ENCODE data around the gene SMIM45.

SMIM45 gene

GRCh38 chr22:41951898-41952474 lies at the start of gene SMIM45:
Gene SMIM45 (plus strand): TSS chr22:41952150.
- H3K4me1 Mint-ChIP-seq, result peaks cover 0 to 3% (median 2%) of the 10 kb centered on the region in 3 donors
- POLR2A ChIA-PET, result interaction anchor here (1.3 kb wide), 1 partner anchor 11 kb away, joined by 3 read pairs; no protein-coding TSS in a partner anchor

GRCh38 chr22:41902932-41903421 lies 49.0 kb upstream of the SMIM45 start:
- no peak for DNase-seq
- Mint-ChIP-seq H3K4me3 (no peak overlapping the region), H3K4me1 (peaks cover 6 to 7% (median 6%) of the 10 kb centered on the region in 3 donors), H3K36me3 (peaks cover 0 to 65% (median 6%) of the 10 kb centered on the region in 3 donors), H3K27me3 (no peaks in the 10 kb centered on the region), H3K9me3 (no peaks in the 10 kb centered on the region), H3K27ac (peak overlapping the region in 1 of 8 donors; percentile 24)
- Histone ChIP-seq H3K36me3 (ENCODE audit: insufficient read depth, low read length) (peaks cover 16% of the 10 kb centered on the region), H3K4me3 (ENCODE audit: low read length) (no peak overlapping the region), H3K4me1 (ENCODE audit: insufficient read depth, low read length) (peaks cover 3% of the 10 kb centered on the region), H3K27me3 (ENCODE audit: insufficient read depth, low read length, poor library complexity, severe bottlenecking) (no peaks in the 10 kb centered on the region), H3K27ac (ENCODE audit: low read depth, low read length) (no peak overlapping the region), H3K9me3 (ENCODE audit: low read length) (no peaks in the 10 kb centered on the region)
- POLR2A ChIA-PET, result no interaction called here
- CTCF ChIA-PET, result interaction anchor here (0.8 to 1.4 kb wide), 3 partner anchors 17 to 205 kb away, joined by 3 to 4 read pairs (median 3); no protein-coding TSS in a partner anchor

More at GRCh38 chr22:41951898-41952474, at the start of gene SMIM45:
- CTCF ChIA-PET, result interaction anchor here (0.8 kb wide), 2 partner anchors 11 to 89 kb away, joined by 3 read pairs; no protein-coding TSS in a partner anchor
- DNase-seq, result no peak
- no peaks in the 10 kb centered on the region for H3K9me3 Mint-ChIP-seq
- H3K27me3 ChIP-seq (ENCODE audit: insufficient read depth, low read length, poor library complexity, severe bottlenecking), result no peaks in the 10 kb centered on the region
- no peak within 1 kb of the TSS for H3K4me3 ChIP-seq (ENCODE audit: low read length)
- no peaks in the 10 kb centered on the region for H3K9me3 ChIP-seq (ENCODE audit: low read length)
- no peak within 1 kb of the TSS for H3K27ac ChIP-seq (ENCODE audit: low read depth, low read length)
- H3K4me1 ChIP-seq (ENCODE audit: insufficient read depth, low read length), result peaks cover 8% of the 10 kb centered on the region
- H3K4me3 Mint-ChIP-seq, result no peak within 1 kb of the TSS
- no peaks in the 10 kb centered on the region for H3K27me3 Mint-ChIP-seq
- no peaks in the 10 kb centered on the region for H3K36me3 ChIP-seq (ENCODE audit: insufficient read depth, low read length)
- H3K36me3 Mint-ChIP-seq, result no peaks in the 10 kb centered on the region
- peak within 1 kb of the TSS in 1 of 8 donors; percentile 54 for H3K27ac Mint-ChIP-seq

GRCh38 chr22:41904450-41905410 lies 47.2 kb upstream of the SMIM45 start:
- peaks cover 19 to 22% (median 20%) of the 10 kb centered on the region in 3 donors for H3K4me1 Mint-ChIP-seq
- DNase-seq, result no peak
- POLR2A ChIA-PET, result no interaction called here
- H3K27me3 Mint-ChIP-seq, result peaks cover 0 to 5% of the 10 kb centered on the region in 2 donors
- no peak overlapping the region for H3K27ac Mint-ChIP-seq
- H3K4me3 Mint-ChIP-seq, result no peak overlapping the region
- H3K36me3 Mint-ChIP-seq, result peaks cover 0 to 48% (median 3%) of the 10 kb centered on the region in 3 donors
- peaks cover 6% of the 10 kb centered on the region for H3K27me3 ChIP-seq (ENCODE audit: insufficient read depth, low read length, poor library complexity, severe bottlenecking)
- peaks cover 20% of the 10 kb centered on the region for H3K4me1 ChIP-seq (ENCODE audit: insufficient read depth, low read length)
- no peak overlapping the region for H3K27ac ChIP-seq (ENCODE audit: low read depth, low read length)
- H3K4me3 ChIP-seq (ENCODE audit: low read length), result no peak overlapping the region
- CTCF ChIA-PET, result interaction anchor here (0.9 kb wide), 1 partner anchor 36 kb away, joined by 4 read pairs; no protein-coding TSS in a partner anchor
- H3K9me3 ChIP-seq (ENCODE audit: low read length), result no peaks in the 10 kb centered on the region
- peaks cover 5% of the 10 kb centered on the region for H3K36me3 ChIP-seq (ENCODE audit: insufficient read depth, low read length)
- H3K9me3 Mint-ChIP-seq, result no peaks in the 10 kb centered on the region

- CTCF ChIA-PET, result no interaction called here
These were observed 46.3 kb upstream of the SMIM45 start for GRCh38 chr22:41905411-41906202.

GRCh38 chr22:41906822-41907221 lies 45.1 kb upstream of the SMIM45 start:
- H3K4me3 ChIP-seq (ENCODE audit: low read length), result no peak overlapping the region
- POLR2A ChIA-PET, result interaction anchor here (1.7 to 2.1 kb wide), 2 partner anchors 13 to 19 kb away, joined by 5 to 8 read pairs; partner anchors contain the start of gene TNFRSF13C
- Mint-ChIP-seq H3K27ac (peak overlapping the region in 2 of 8 donors; percentile 23 to 51), H3K27me3 (peaks cover 7 to 9% of the 10 kb centered on the region in 2 donors), H3K4me3 (no peak overlapping the region), H3K4me1 (peaks cover 21 to 28% (median 27%) of the 10 kb centered on the region in 3 donors), H3K9me3 (no peaks in the 10 kb centered on the region), H3K36me3 (peaks cover 0 to 34% (median 0%) of the 10 kb centered on the region in 3 donors)
- peaks cover 17% of the 10 kb centered on the region for H3K27me3 ChIP-seq (ENCODE audit: insufficient read depth, low read length, poor library complexity, severe bottlenecking)
- CTCF ChIA-PET, result interaction anchor here (0.7 to 3.8 kb wide), 4 partner anchors 13 to 41 kb away, joined by 3 to 18 read pairs (median 4); partner anchors contain the start of gene TNFRSF13C
- H3K27ac ChIP-seq (ENCODE audit: low read depth, low read length), result no peak overlapping the region
- H3K4me1 ChIP-seq (ENCODE audit: insufficient read depth, low read length), result peaks cover 29% of the 10 kb centered on the region
- no peak for DNase-seq
- no peaks in the 10 kb centered on the region for H3K36me3 ChIP-seq (ENCODE audit: insufficient read depth, low read length)
- no peaks in the 10 kb centered on the region for H3K9me3 ChIP-seq (ENCODE audit: low read length)

More at GRCh38 chr22:41905411-41906202, 46.3 kb upstream of the SMIM45 start:
- H3K4me3 Mint-ChIP-seq, result no peak overlapping the region
- Histone ChIP-seq H3K4me3 (ENCODE audit: low read length) (no peak overlapping the region), H3K36me3 (ENCODE audit: insufficient read depth, low read length) (no peaks in the 10 kb centered on the region), H3K27ac (ENCODE audit: low read depth, low read length) (no peak overlapping the region), H3K9me3 (ENCODE audit: low read length) (no peaks in the 10 kb centered on the region), H3K27me3 (ENCODE audit: insufficient read depth, low read length, poor library complexity, severe bottlenecking) (peaks cover 6% of the 10 kb centered on the region), H3K4me1 (ENCODE audit: insufficient read depth, low read length) (peaks cover 21% of the 10 kb centered on the region)
- POLR2A ChIA-PET, result no interaction called here
- peaks cover 0 to 41% (median 0%) of the 10 kb centered on the region in 3 donors for H3K36me3 Mint-ChIP-seq
- H3K4me1 Mint-ChIP-seq, result peaks cover 19 to 22% (median 20%) of the 10 kb centered on the region in 3 donors
- peak overlapping the region in 2 of 8 donors; percentile 57 to 63 for H3K27ac Mint-ChIP-seq
- no peaks in the 10 kb centered on the region for H3K9me3 Mint-ChIP-seq
- H3K27me3 Mint-ChIP-seq, result peaks cover 0 to 5% of the 10 kb centered on the region in 2 donors
- no peak for DNase-seq

- Histone ChIP-seq H3K36me3 (ENCODE audit: insufficient read depth, low read length) (no peaks in the 10 kb centered on the region), H3K4me1 (ENCODE audit: insufficient read depth, low read length) (peaks cover 29% of the 10 kb centered on the region), H3K27me3 (ENCODE audit: insufficient read depth, low read length, poor library complexity, severe bottlenecking) (peaks cover 25% of the 10 kb centered on the region), H3K4me3 (ENCODE audit: low read length) (peak overlapping the region; percentile 22), H3K9me3 (ENCODE audit: low read length) (no peaks in the 10 kb centered on the region), H3K27ac (ENCODE audit: low read depth, low read length) (no peak overlapping the region)
- no peak for DNase-seq
- CTCF ChIA-PET, result interaction anchor here (0.7 to 3.8 kb wide), 6 partner anchors 9 to 42 kb away, joined by 3 to 18 read pairs (median 4); partner anchors contain the start of gene TNFRSF13C
- Mint-ChIP-seq H3K4me1 (peaks cover 21 to 29% (median 27%) of the 10 kb centered on the region in 3 donors), H3K36me3 (peaks cover 0 to 27% (median 0%) of the 10 kb centered on the region in 3 donors), H3K27me3 (peaks cover 12 to 16% of the 10 kb centered on the region in 2 donors), H3K9me3 (no peaks in the 10 kb centered on the region), H3K27ac (peak overlapping the region in 5 of 8 donors; percentile 35 to 92 (median 38)), H3K4me3 (peak overlapping the region in 3 of 7 donors; percentile 78 to 89 (median 80))
- POLR2A ChIA-PET, result interaction anchor here (0.8 to 2.2 kb wide), 6 partner anchors 12 to 107 kb away, joined by 3 to 11 read pairs (median 6); partner anchors contain the start of genes CCDC134, SREBF2 and TNFRSF13C
These were observed 44.2 kb upstream of the SMIM45 start for GRCh38 chr22:41907436-41908401.
